Endodermal cell (in vitro differentiated cells): ENCODE data around the gene SPON1. TPM values are rescaled to one million over a fixed set of nuclear protein-coding genes. Genes with fewer than 3 reads are reported as not detected.

Experiments
- DNase-seq: peaks from one replicate; pipeline ENCODE4 v3.0.0-alpha.2; 2017
- H3K27ac ChIP-seq: 2 replicates; pipeline ENCODE4 v1.5.1; 2013; ENCODE audit warnings: mild to moderate bottlenecking, low read depth, low read length, moderate library complexity
- H3K27me3 ChIP-seq: 2 replicates; pipeline ENCODE4 v1.6.1; 2013; ENCODE audit warnings: mild to moderate bottlenecking, low read length, moderate library complexity; ENCODE audit not compliant: insufficient read depth, control insufficient read depth, poor library complexity, severe bottlenecking
- H3K36me3 ChIP-seq: 2 replicates; pipeline ENCODE4 v1.7.0; 2013; ENCODE audit warnings: mild to moderate bottlenecking, low read length, moderate library complexity; ENCODE audit not compliant: control insufficient read depth, insufficient read depth
- H3K4me1 ChIP-seq: one replicate; pipeline ENCODE4 v1.7.0; 2013; ENCODE audit warnings: low read length; ENCODE audit not compliant: control insufficient read depth, insufficient read depth
- H3K4me3 ChIP-seq: 2 replicates; pipeline ENCODE4 v1.5.1; 2013; ENCODE audit warnings: mild to moderate bottlenecking, low read length, moderate library complexity
- H3K9ac ChIP-seq: 2 replicates; pipeline ENCODE4 v1.6.1; 2013; ENCODE audit warnings: mild to moderate bottlenecking, low read length, moderate library complexity; ENCODE audit not compliant: poor library complexity, severe bottlenecking; ENCODE audit errors: extremely low read depth
- H3K9me3 ChIP-seq: 2 replicates; pipeline ENCODE4 v1.6.1; 2013; ENCODE audit warnings: mild to moderate bottlenecking, low read length, moderate library complexity; ENCODE audit not compliant: control insufficient read depth
- H3K27ac Mint-ChIP-seq: 2 replicates; pipeline ENCODE4 v1.8.0; 2020; ENCODE audit warnings: mixed read lengths
- H3K27me3 Mint-ChIP-seq: 2 replicates; pipeline ENCODE4 v1.8.0; 2021; ENCODE audit warnings: mild to moderate bottlenecking, mixed read lengths; ENCODE audit not compliant: insufficient read depth
- H3K36me3 Mint-ChIP-seq: 2 replicates; pipeline ENCODE4 v1.8.0; 2020; ENCODE audit warnings: low read depth, mixed read lengths
- H3K4me1 Mint-ChIP-seq: 2 replicates; pipeline ENCODE4 v1.8.0; 2020; ENCODE audit warnings: mixed read lengths
- H3K4me3 Mint-ChIP-seq: 2 replicates; pipeline ENCODE4 v1.8.0; 2020; ENCODE audit warnings: mild to moderate bottlenecking, moderate library complexity, mixed read lengths
- H3K9me3 Mint-ChIP-seq: 2 replicates; pipeline ENCODE4 v1.8.0; 2020; ENCODE audit warnings: mild to moderate bottlenecking, mixed read lengths
- WGBS, 2 experiments: methylation state at CpG; one replicate each; pipeline versions ENCODE4 v1.1.5 to v1.1.7; 2013; ENCODE audit warnings: missing lambda C conversion rate in 2 of 2, mixed read lengths in 1 of 2; ENCODE audit not compliant: insufficient coverage in 1 of 2, insufficient read length in 1 of 2; 5-methylcytosine and 5-hydroxymethylcytosine counted together
- total RNA-seq, 2 donors: library from RNA; stranded (reverse); fragmentation: NEBNext Ultra II Directional in 1 of 2; extraction: Animal tissue kit (Norgen Biotek cat#: 25700) in 1 of 2; gene quantifications; 2 replicates in 1 of 2; 3 replicates in 1 of 2; pipeline ENCODE4 v1.2.1, GENCODE V29; 2021
- TF ChIP-seq, protein P1 (sequence below): fragments of 200-600 bp; sonication (generic); conservative IDR thresholded peaks from 2 replicates; pipeline ENCODE4 v1.5.0; 2021; ENCODE audit warnings: antibody characterized with exemption, mild to moderate bottlenecking

SPON1 gene
- total RNA-seq, 2 donors from 2014 or later: 0.13 to 1.6 TPM

- no peak overlapping the region for H3K9ac ChIP-seq
- DNase-seq: no peak
- H3K4me3 ChIP-seq: no peak overlapping the region
- no peak overlapping the region for H3K27ac ChIP-seq
- peaks cover 2% of the 10 kb centered on the region for H3K27me3 Mint-ChIP-seq
- TF ChIP-seq, protein P1, sequence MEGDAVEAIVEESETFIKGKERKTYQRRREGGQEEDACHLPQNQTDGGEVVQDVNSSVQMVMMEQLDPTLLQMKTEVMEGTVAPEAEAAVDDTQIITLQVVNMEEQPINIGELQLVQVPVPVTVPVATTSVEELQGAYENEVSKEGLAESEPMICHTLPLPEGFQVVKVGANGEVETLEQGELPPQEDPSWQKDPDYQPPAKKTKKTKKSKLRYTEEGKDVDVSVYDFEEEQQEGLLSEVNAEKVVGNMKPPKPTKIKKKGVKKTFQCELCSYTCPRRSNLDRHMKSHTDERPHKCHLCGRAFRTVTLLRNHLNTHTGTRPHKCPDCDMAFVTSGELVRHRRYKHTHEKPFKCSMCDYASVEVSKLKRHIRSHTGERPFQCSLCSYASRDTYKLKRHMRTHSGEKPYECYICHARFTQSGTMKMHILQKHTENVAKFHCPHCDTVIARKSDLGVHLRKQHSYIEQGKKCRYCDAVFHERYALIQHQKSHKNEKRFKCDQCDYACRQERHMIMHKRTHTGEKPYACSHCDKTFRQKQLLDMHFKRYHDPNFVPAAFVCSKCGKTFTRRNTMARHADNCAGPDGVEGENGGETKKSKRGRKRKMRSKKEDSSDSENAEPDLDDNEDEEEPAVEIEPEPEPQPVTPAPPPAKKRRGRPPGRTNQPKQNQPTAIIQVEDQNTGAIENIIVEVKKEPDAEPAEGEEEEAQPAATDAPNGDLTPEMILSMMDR: no peak
- no peaks in the 10 kb centered on the region for H3K9me3 ChIP-seq
- H3K4me3 Mint-ChIP-seq: no peak overlapping the region
- no peaks in the 10 kb centered on the region for H3K9me3 Mint-ChIP-seq
- peaks cover 29% of the 10 kb centered on the region for H3K4me1 Mint-ChIP-seq
- 100% methylated on average over 1 of the region's 1 CpG; no CpG with 5 or more reads in 1 of the 2 experiments for WGBS, 2 experiments
- peaks cover 13% of the 10 kb centered on the region for H3K4me1 ChIP-seq
- peaks cover 21% of the 10 kb centered on the region for H3K27me3 ChIP-seq
- H3K36me3 ChIP-seq: no peaks in the 10 kb centered on the region
- H3K27ac Mint-ChIP-seq: no peak overlapping the region
- H3K36me3 Mint-ChIP-seq: no peaks in the 10 kb centered on the region
Observed at GRCh38 chr11:14073849-14074476, 111.4 kb downstream of the SPON1 start.

GRCh38 chr11:14075118-14076078 is 112.9 kb downstream of the SPON1 start:
- Histone ChIP-seq H3K4me1 (peaks cover 13% of the 10 kb centered on the region), H3K36me3 (no peaks in the 10 kb centered on the region), H3K4me3 (peak overlapping the region; percentile 3), H3K27ac (no peak overlapping the region), H3K9ac (no peak overlapping the region), H3K9me3 (no peaks in the 10 kb centered on the region), H3K27me3 (peaks cover 15% of the 10 kb centered on the region)
- peaks cover 29% of the 10 kb centered on the region for H3K4me1 Mint-ChIP-seq
- DNase-seq: peak; percentile 66
- H3K27ac Mint-ChIP-seq: peak overlapping the region; percentile 31
- no peaks in the 10 kb centered on the region for H3K36me3 Mint-ChIP-seq
- no peak overlapping the region for H3K4me3 Mint-ChIP-seq
- H3K9me3 Mint-ChIP-seq: no peaks in the 10 kb centered on the region
- 31 to 51% methylated on average over 4 to 10 of the region's 10 CpGs for WGBS, 2 experiments
- peaks cover 2% of the 10 kb centered on the region for H3K27me3 Mint-ChIP-seq
- TF ChIP-seq, protein P1: no peak

DNA sequence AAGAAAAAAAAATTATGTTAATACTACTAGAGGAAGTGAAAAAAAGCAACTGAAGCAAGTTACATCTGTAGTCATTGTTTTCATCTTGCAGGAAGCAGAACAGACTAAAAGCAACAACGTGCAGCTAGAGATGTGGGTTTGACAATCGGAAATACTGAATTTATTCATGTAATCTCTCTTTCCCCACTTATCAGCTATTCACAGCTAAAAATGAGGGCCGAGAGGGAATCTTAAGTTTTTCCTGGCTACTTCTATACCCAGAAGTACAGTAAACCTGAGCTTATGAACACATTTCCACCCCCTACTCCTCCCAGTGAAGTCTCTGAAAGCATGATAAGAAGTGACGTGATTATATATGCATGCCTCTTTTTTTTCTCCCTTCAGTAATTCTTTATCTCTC is 116.5 kb downstream of the SPON1 start:
- no peak overlapping the region for H3K27ac Mint-ChIP-seq

More for the DNA sequence above, 116.5 kb downstream of the SPON1 start:
- 84 to 91% methylated on average over 3 to 4 of the region's 4 CpGs for WGBS, 2 experiments
- TF ChIP-seq, protein P1: no peak
- H3K9ac ChIP-seq: no peak overlapping the region
- H3K27ac ChIP-seq: no peak overlapping the region
- no peak for DNase-seq
- no peaks in the 10 kb centered on the region for H3K36me3 Mint-ChIP-seq
- H3K36me3 ChIP-seq: no peaks in the 10 kb centered on the region
- H3K9me3 ChIP-seq: no peaks in the 10 kb centered on the region
- no peak overlapping the region for H3K4me3 ChIP-seq
- peaks cover 28% of the 10 kb centered on the region for H3K4me1 Mint-ChIP-seq
- H3K9me3 Mint-ChIP-seq: no peaks in the 10 kb centered on the region
- no peaks in the 10 kb centered on the region for H3K27me3 ChIP-seq
- peaks cover 1% of the 10 kb centered on the region for H3K27me3 Mint-ChIP-seq
- H3K4me3 Mint-ChIP-seq: no peak overlapping the region
- peaks cover 13% of the 10 kb centered on the region for H3K4me1 ChIP-seq
